GM10248 (cell line): ENCODE data around the gene KCNH1.

Experiments
- CTCF ChIA-PET: fragments of 300-600 bp; sonication (Branson Sonifier 250); formaldehyde crosslinking; extraction: SDS; loops from one replicate; lab custom pipeline; 2021; ENCODE audit warnings: antibody characterized with exemption; lab: Yijun Ruan, JAX
- POLR2A ChIA-PET: fragments of 350-650 bp; sonication (Branson Sonifier 250); formaldehyde crosslinking; extraction: SDS; loops from one replicate; lab custom pipeline; 2020; ENCODE audit warnings: antibody characterized with exemption; lab: Yijun Ruan, JAX
- DNase-seq: peaks from one replicate; pipeline ENCODE4 v3.0.0; 2012; ENCODE audit errors: extremely low spot score
- CTCF ChIP-seq: IDR thresholded peaks from 2 replicates; pipeline ENCODE4 v1.5.1; 2012; ENCODE audit warnings: mild to moderate bottlenecking, low read depth; ENCODE audit errors: extremely low read depth, missing control alignments, control extremely low read depth

The KCNH1 gene

GRCh38 chr1:210741564-210741963 lies 392.4 kb downstream of the KCNH1 start:
- DNase-seq, result no peak
- POLR2A ChIA-PET, result no interaction called here

GRCh38 chr1:210739627-210740026 lies 394.3 kb downstream of the KCNH1 start:
- CTCF ChIA-PET, result interaction anchor here (0.7 to 1.2 kb wide), 3 partner anchors 13 to 76 kb away, joined by 3 read pairs; no protein-coding TSS in a partner anchor
- DNase-seq, result no peak
- no peak for TF ChIP-seq CTCF
- POLR2A ChIA-PET, result no interaction called here

More at GRCh38 chr1:210741564-210741963, 392.4 kb downstream of the KCNH1 start:
- no peak for TF ChIP-seq CTCF
- CTCF ChIA-PET, result no interaction called here

- ChIA-PET CTCF (interaction anchor here (1.0 to 1.4 kb wide), 4 partner anchors 9 to 53 kb away, joined by 3 read pairs; no protein-coding TSS in a partner anchor), POLR2A (interaction anchor here (0.6 kb wide), 1 partner anchor 1547 kb away, joined by 6 read pairs; no protein-coding TSS in a partner anchor)
- TF ChIP-seq CTCF, result no peak
- no peak for DNase-seq
Measured at GRCh38 chr1:210738256-210738655, 395.7 kb downstream of the KCNH1 start.

GRCh38 chr1:210736713-210737112 lies 397.2 kb downstream of the KCNH1 start:
- TF ChIP-seq CTCF, result no peak
- CTCF ChIA-PET, result no interaction called here
- POLR2A ChIA-PET, result no interaction called here
- DNase-seq, result no peak

GRCh38 chr1:210731597-210731996 lies 402.4 kb downstream of the KCNH1 start:
- TF ChIP-seq CTCF, result no peak
- ChIA-PET POLR2A (no interaction called here), CTCF (interaction anchor here (1.0 to 1.5 kb wide), 2 partner anchors 9 to 11 kb away, joined by 3 read pairs; no protein-coding TSS in a partner anchor)
- no peak for DNase-seq

- no peak for DNase-seq
- ChIA-PET CTCF (interaction anchor here (1.0 to 1.5 kb wide), 2 partner anchors 9 to 10 kb away, joined by 3 read pairs; no protein-coding TSS in a partner anchor), POLR2A (no interaction called here)
- no peak for TF ChIP-seq CTCF
Measured at GRCh38 chr1:210731193-210731592, 402.8 kb downstream of the KCNH1 start.

- TF ChIP-seq CTCF, result no peak
- POLR2A ChIA-PET, result no interaction called here
- no peak for DNase-seq
- CTCF ChIA-PET, result interaction anchor here (1.0 kb wide), 1 partner anchor 9 kb away, joined by 3 read pairs; no protein-coding TSS in a partner anchor
Measured at GRCh38 chr1:210730023-210730422, 403.9 kb downstream of the KCNH1 start.
